HepG2 (cell line): ENCODE results near the gene CPNE1. TPM values are rescaled to one million over a fixed set of nuclear protein-coding genes. Genes with fewer than 3 reads are reported as not detected.

Experiments
- AHR ChIP-seq: IDR thresholded peaks from 2 replicates; pipeline ENCODE4 v1.6.1; 2018; ENCODE audit warnings: missing genetic modification reagents, missing compliant biosample characterization
- AKAP8 ChIP-seq: sonication (generic); formaldehyde crosslinking; IDR thresholded peaks from 2 replicates; pipeline ENCODE4 v1.5.1; 2020; ENCODE audit warnings: mild to moderate bottlenecking, missing genetic modification reagents
- FOXK2 ChIP-seq: fragments of 450-650 bp; IDR thresholded peaks from 2 replicates; pipeline ENCODE4 v1.6.1; 2016
- HMGXB4 ChIP-seq, 2 experiments: sonication (generic) in 1 of 2; formaldehyde crosslinking in 1 of 2; IDR thresholded peaks; 2 replicates each; pipeline versions ENCODE4 v1.4.0 to v1.6.1; 2018 to 2020; ENCODE audit warnings: missing genetic modification reagents in 2 of 2, borderline replicate concordance in 1 of 2, low read depth in 1 of 2, mild to moderate bottlenecking in 1 of 2, missing biosample characterization in 1 of 2
- IKZF5 ChIP-seq: IDR thresholded peaks from 2 replicates; pipeline ENCODE4 v1.6.1; 2018; ENCODE audit warnings: missing genetic modification reagents, mild to moderate bottlenecking, missing compliant biosample characterization
- JDP2 ChIP-seq: sonication (generic); formaldehyde crosslinking; IDR thresholded peaks from 2 replicates; pipeline ENCODE4 v1.8.1; 2022; ENCODE audit warnings: missing genetic modification reagents, borderline replicate concordance
- KMT2A ChIP-seq: sonication (generic); formaldehyde crosslinking; IDR thresholded peaks from 2 replicates; pipeline ENCODE4 v1.4.0; 2020; ENCODE audit warnings: missing genetic modification reagents
- MTA3 ChIP-seq: sonication (generic); formaldehyde crosslinking; IDR thresholded peaks from 2 replicates; pipeline ENCODE4 v1.4.0; 2020; ENCODE audit warnings: missing genetic modification reagents
- MZF1 ChIP-seq: sonication (generic); formaldehyde crosslinking; IDR thresholded peaks from 2 replicates; pipeline ENCODE4 v1.8.1; 2023; ENCODE audit warnings: mild to moderate bottlenecking, missing genetic modification reagents, borderline replicate concordance
- NCOA5 ChIP-seq: sonication (generic); formaldehyde crosslinking; IDR thresholded peaks from 2 replicates; pipeline ENCODE4 v1.4.0; 2020; ENCODE audit warnings: missing genetic modification reagents
- NFKB2 ChIP-seq: sonication (generic); formaldehyde crosslinking; IDR thresholded peaks from 2 replicates; pipeline ENCODE4 v1.4.0; 2020; ENCODE audit warnings: missing genetic modification reagents, borderline replicate concordance
- RNF2 ChIP-seq: fragments of 450-650 bp; conservative IDR thresholded peaks from 2 replicates; pipeline ENCODE4 v1.6.1; 2016; ENCODE audit warnings: low read depth
- SP4 ChIP-seq: sonication (generic); formaldehyde crosslinking; IDR thresholded peaks from 2 replicates; pipeline ENCODE4 v1.8.1; 2023; ENCODE audit warnings: mild to moderate bottlenecking, missing genetic modification reagents
- SRSF9 ChIP-seq: fragments of 200-400 bp; formaldehyde crosslinking; IDR thresholded peaks from 2 replicates; pipeline ENCODE4 v1.6.1; 2018; ENCODE audit warnings: borderline replicate concordance, mild to moderate bottlenecking, low read depth, low read length; ENCODE audit not compliant: insufficient read depth, poor library complexity, severe bottlenecking
- ZFP41 ChIP-seq: sonication (generic); formaldehyde crosslinking; IDR thresholded peaks from 2 replicates; pipeline ENCODE4 v1.4.0; 2020; ENCODE audit warnings: mild to moderate bottlenecking, missing genetic modification reagents, borderline replicate concordance
- ZFP90 ChIP-seq: sonication (generic); formaldehyde crosslinking; IDR thresholded peaks from 2 replicates; pipeline ENCODE4 v1.8.0; 2022; ENCODE audit warnings: missing genetic modification reagents, mild to moderate bottlenecking, inconsistent platforms, borderline replicate concordance
- ZNF180 ChIP-seq: sonication (generic); formaldehyde crosslinking; IDR thresholded peaks from 2 replicates; pipeline ENCODE4 v1.4.0; 2020; ENCODE audit warnings: low read depth, missing genetic modification reagents, borderline replicate concordance
- ZNF430 ChIP-seq: sonication (generic); formaldehyde crosslinking; IDR thresholded peaks from 2 replicates; pipeline ENCODE4 v1.9.0; 2021; ENCODE audit warnings: mild to moderate bottlenecking, missing genetic modification reagents
- ZNF468 ChIP-seq: sonication (generic); formaldehyde crosslinking; IDR thresholded peaks from 2 replicates; pipeline ENCODE4 v1.8.0; 2022; ENCODE audit warnings: mild to moderate bottlenecking, moderate library complexity, missing genetic modification reagents
- ZNF740 ChIP-seq: sonication (generic); formaldehyde crosslinking; IDR thresholded peaks from 2 replicates; pipeline ENCODE4 v1.4.0; 2020; ENCODE audit warnings: missing genetic modification reagents
- ZNF766 ChIP-seq: sonication (generic); formaldehyde crosslinking; IDR thresholded peaks from 2 replicates; pipeline ENCODE4 v1.5.0; 2020; ENCODE audit warnings: missing genetic modification reagents, borderline replicate concordance
- ZNF768 ChIP-seq: sonication (generic); formaldehyde crosslinking; IDR thresholded peaks from 2 replicates; pipeline ENCODE4 v1.4.0; 2020; ENCODE audit warnings: missing genetic modification reagents
- ZNF841 ChIP-seq: sonication (generic); formaldehyde crosslinking; IDR thresholded peaks from 2 replicates; pipeline ENCODE4 v1.8.1; 2023; ENCODE audit warnings: missing genetic modification reagents, borderline replicate concordance
- polyA plus RNA-seq, 8 experiments: library from polyadenylated mRNA; depleted of rRNA in 3 of 8; stranded (reverse) in 7 of 8; unstranded in 1 of 8; fragments of >200 nt; fragmentation: Illumina TruSeq in 4 of 8; extraction: Trizol in 4 of 8; gene quantifications; 2 replicates each; pipeline versions ENCODE4 v1.2.1 to v1.2.3, GENCODE V29; 2011 to 2016; ENCODE audit warnings: low read depth in 4 of 8, missing spikeins in 1 of 8, mixed read lengths in 1 of 8; ENCODE audit not compliant: insufficient read depth in 1 of 8
- total RNA-seq, 5 experiments: library from RNA; depleted of rRNA; stranded (reverse); fragments of >200 nt; fragmentation: Illumina TruSeq; extraction: Trizol; gene quantifications; 2 replicates each; pipeline ENCODE4 v1.2.3, GENCODE V29; 2016; ENCODE audit warnings: low read depth in 1 of 5
- TF ChIP-seq, protein P1 (sequence below): sonication (generic); formaldehyde crosslinking; IDR thresholded peaks from 2 replicates; pipeline ENCODE4 v1.4.0; 2020; ENCODE audit warnings: missing genetic modification reagents

Gene CPNE1
- total and polyA plus RNA-seq, 2 of the 13 experiments (the other 11 are each of a cell fraction or from before 2014, with no cell fraction given), result 408 to 431 TPM

DNA sequence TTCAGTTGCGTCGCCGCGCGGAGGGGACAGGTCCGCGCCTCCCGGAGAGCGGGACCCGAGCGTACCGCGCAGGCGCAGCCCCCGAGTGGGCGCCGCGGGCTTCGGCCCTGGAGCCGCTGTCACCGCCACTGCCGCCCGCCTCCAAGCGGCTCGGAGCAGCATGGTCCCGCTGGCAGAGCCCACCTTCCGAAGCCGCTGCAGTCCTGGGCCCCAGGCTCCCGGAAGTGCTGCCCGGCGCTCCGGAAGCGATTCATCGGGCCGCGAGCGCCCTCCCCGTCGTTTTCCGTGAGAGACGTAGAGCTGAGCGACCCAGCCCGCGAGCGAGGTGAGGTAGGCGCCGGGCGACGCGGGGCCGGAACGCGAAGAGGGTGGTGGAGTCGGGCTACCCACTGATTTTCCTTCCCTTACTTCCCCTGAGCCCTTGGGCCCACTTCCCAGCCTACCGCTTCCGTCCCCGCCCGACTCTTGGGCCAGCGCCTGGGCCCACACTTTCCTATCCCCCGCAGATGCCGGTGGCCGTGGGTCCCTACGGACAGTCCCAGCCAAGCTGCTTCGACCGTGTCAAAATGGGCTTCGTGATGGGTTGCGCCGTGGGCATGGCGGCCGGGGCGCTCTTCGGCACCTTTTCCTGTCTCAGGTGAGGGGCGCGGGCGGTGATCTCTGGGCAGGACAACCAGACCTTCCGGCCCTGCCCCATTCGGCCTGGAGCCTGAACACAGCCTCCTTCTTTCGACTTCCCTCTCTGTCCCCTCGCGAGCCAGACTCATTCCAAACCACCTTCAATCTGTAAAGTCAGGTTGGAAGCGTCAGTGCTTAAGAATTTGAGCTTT, 34.6 kb upstream of the CPNE1 start, which contains the start of the genes NFS1 and ROMO1 (continued):
- TF ChIP-seq ZNF768 (CRISPR knock-in tag) (peak; percentile 83), ZNF468 (peak; percentile 95; the same call in 1 of the 2 replicates), NCOA5 (peak; percentile 18), MZF1 (no peak), ZNF180 (no peak; the same call in 1 of the 2 replicates), IKZF5 (CRISPR knock-in tag) (peak; percentile 99), JDP2 (peak; percentile 61; the same call in 1 of the 2 replicates), ZFP41 (CRISPR knock-in tag) (peak; percentile 93), FOXK2 (peak; percentile 33; the same call in 1 of the 2 replicates), ZNF430 (CRISPR knock-in tag) (peak; percentile 99), ZNF740 (CRISPR knock-in tag) (0 out of 2 replicates have a peak, but pooled peaks have one; percentile 36), SRSF9 (no peak), MTA3 (CRISPR knock-in tag) (peak; percentile 78; the same call in 1 of the 2 replicates), KMT2A (CRISPR knock-in tag) (peak; percentile 100), ZNF841 (CRISPR knock-in tag) (no peak), HMGXB4 (CRISPR knock-in tag; IDR thresholded peaks at IDR 0.05; ENCODE audit: borderline replicate concordance in 1 of 2, low read depth in 1 of 2) (peak; percentile 100), AHR (CRISPR knock-in tag) (peak; percentile 95), SP4 (peak; percentile 31; the same call in 1 of the 2 replicates), NFKB2 (CRISPR knock-in tag) (peak; percentile 99; the same call in 1 of the 2 replicates), RNF2 (peak; percentile 87), AKAP8 (CRISPR knock-in tag) (peak; percentile 96; the same call in 1 of the 2 replicates), ZFP90 (CRISPR knock-in tag) (peak; percentile 96), ZNF766 (CRISPR knock-in tag) (peak; percentile 99)
- TF ChIP-seq, protein P1, sequence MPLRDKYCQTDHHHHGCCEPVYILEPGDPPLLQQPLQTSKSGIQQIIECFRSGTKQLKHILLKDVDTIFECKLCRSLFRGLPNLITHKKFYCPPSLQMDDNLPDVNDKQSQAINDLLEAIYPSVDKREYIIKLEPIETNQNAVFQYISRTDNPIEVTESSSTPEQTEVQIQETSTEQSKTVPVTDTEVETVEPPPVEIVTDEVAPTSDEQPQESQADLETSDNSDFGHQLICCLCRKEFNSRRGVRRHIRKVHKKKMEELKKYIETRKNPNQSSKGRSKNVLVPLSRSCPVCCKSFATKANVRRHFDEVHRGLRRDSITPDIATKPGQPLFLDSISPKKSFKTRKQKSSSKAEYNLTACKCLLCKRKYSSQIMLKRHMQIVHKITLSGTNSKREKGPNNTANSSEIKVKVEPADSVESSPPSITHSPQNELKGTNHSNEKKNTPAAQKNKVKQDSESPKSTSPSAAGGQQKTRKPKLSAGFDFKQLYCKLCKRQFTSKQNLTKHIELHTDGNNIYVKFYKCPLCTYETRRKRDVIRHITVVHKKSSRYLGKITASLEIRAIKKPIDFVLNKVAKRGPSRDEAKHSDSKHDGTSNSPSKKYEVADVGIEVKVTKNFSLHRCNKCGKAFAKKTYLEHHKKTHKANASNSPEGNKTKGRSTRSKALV (CRISPR knock-in tag), result peak; percentile 86
